A673 (cell line): ENCODE data around the gene NUDT17. TPM values are rescaled to one million over a fixed set of nuclear protein-coding genes. Genes with fewer than 3 reads are reported as not detected.

Source experiments
- BruUV-seq: library from RNA; stranded (reverse); fragments of 400-500 nt; replicated peaks from 2 replicates; lab custom pipeline; 2021; lab: Mats Ljungman, UMichigan
- CTCF ChIA-PET: fragments of 300-600 bp; sonication (Branson Sonifier 250); formaldehyde crosslinking; loops from one replicate; lab custom pipeline; 2022; ENCODE audit warnings: antibody characterized with exemption; lab: Charles Lee
- POLR2A ChIA-PET: fragments of 300-600 bp; sonication (Branson Sonifier 250); formaldehyde crosslinking; loops from one replicate; lab custom pipeline; 2022; ENCODE audit warnings: antibody characterized with exemption; ENCODE audit not compliant: low non-redundant PET; lab: Charles Lee
- DNase-seq: peaks from one replicate; pipeline ENCODE4 v3.0.0-alpha.2; 2015; ENCODE audit warnings: low spot score
- H3K27ac ChIP-seq: fragments of 200-600 bp; sonication (generic); 2 replicates; pipeline ENCODE4 v1.5.1; 2016; ENCODE audit warnings: mixed run types, low read depth, mild to moderate bottlenecking, mixed read lengths, antibody characterized with exemption, low read length; ENCODE audit not compliant: poor library complexity, severe bottlenecking
- H3K27me3 ChIP-seq: fragments of 200-600 bp; sonication (generic); replicated peaks from 2 replicates; pipeline ENCODE4 v1.6.1; 2017; ENCODE audit warnings: mixed run types, low read depth, mild to moderate bottlenecking, mixed read lengths, antibody characterized with exemption, low read length; ENCODE audit not compliant: insufficient read depth, poor library complexity
- H3K36me3 ChIP-seq: fragments of 200-600 bp; sonication (generic); 2 replicates; pipeline ENCODE4 v1.6.1; 2016; ENCODE audit warnings: mixed run types, mild to moderate bottlenecking, mixed read lengths, antibody characterized with exemption, low read length; ENCODE audit not compliant: insufficient read depth, poor library complexity, severe bottlenecking
- H3K4me1 ChIP-seq: fragments of 200-600 bp; sonication (generic); 2 replicates; pipeline ENCODE4 v1.6.1; 2017; ENCODE audit warnings: mixed run types, mild to moderate bottlenecking, mixed read lengths, antibody characterized with exemption, low read length; ENCODE audit not compliant: insufficient read depth, poor library complexity, severe bottlenecking
- H3K4me3 ChIP-seq: fragments of 200-600 bp; sonication (generic); 2 replicates; pipeline ENCODE4 v1.5.1; 2016; ENCODE audit warnings: low read depth, mixed run types, mild to moderate bottlenecking, mixed read lengths, low read length; ENCODE audit not compliant: poor library complexity, severe bottlenecking
- H3K9me3 ChIP-seq: fragments of 200-600 bp; sonication (generic); 2 replicates; pipeline ENCODE4 v1.6.1; 2016; ENCODE audit warnings: mixed run types, low read depth, mild to moderate bottlenecking, mixed read lengths, antibody characterized with exemption, low read length; ENCODE audit not compliant: poor library complexity, severe bottlenecking
- CTCF ChIP-seq: fragments of 300-800, 200-600 bp; sonication (generic); conservative IDR thresholded peaks from 2 replicates; pipeline ENCODE4 v1.5.1; 2017; ENCODE audit warnings: low read depth, mild to moderate bottlenecking, antibody characterized with exemption, low read length, moderate library complexity, mixed read lengths
- EZH2 ChIP-seq: fragments of 200-600 bp; sonication (generic); IDR thresholded peaks from 2 replicates; pipeline ENCODE4 v1.6.1; 2017; ENCODE audit warnings: borderline replicate concordance, low read depth, mild to moderate bottlenecking, mixed read lengths, antibody characterized with exemption, low read length; ENCODE audit not compliant: poor library complexity, severe bottlenecking
- intact Hi-C: fragments of 100-400 bp; cut with micrococcal nuclease; formaldehyde crosslinking; loops from one replicate; pipeline ENCODE4 v1.10.0; 2022; ENCODE audit not compliant: unreplicated experiment
- total RNA-seq: library from RNA; stranded (reverse); gene quantifications from 2 replicates; pipeline ENCODE4 v1.2.3, GENCODE V29; 2021

Gene NUDT17
- total RNA-seq, 1 experiment from 2014 or later, result 3.4 TPM

GRCh38 chr1:145858901-145859490 is 13.6 kb downstream of the NUDT17 start, which contains the start of gene PIAS3:
TSS of gene PIAS3 (minus strand) at chr1:145859081. CDS start at chr1:145858990, 91 bp downstream.
- no peaks in the 10 kb centered on the region for H3K27me3 ChIP-seq
- H3K9me3 ChIP-seq, result no peaks in the 10 kb centered on the region
- peak within 1 kb of the TSS; percentile 91 for H3K4me3 ChIP-seq
- CTCF ChIA-PET, result interaction anchor here (0.9 to 2.7 kb wide), 3 partner anchors 13 to 120 kb away, joined by 3 to 25 read pairs (median 14); partner anchors contain the start of gene NUDT17
- POLR2A ChIA-PET, result interaction anchor here (0.7 kb wide), 1 partner anchor 106 kb away, joined by 3 read pairs; the partner anchor contains the start of gene POLR3GL
- H3K4me1 ChIP-seq, result peaks cover 9% of the 10 kb centered on the region
- TF ChIP-seq EZH2, result no peak
- TF ChIP-seq CTCF, result no peak
- peak within 1 kb of the TSS; percentile 78 for H3K27ac ChIP-seq
- H3K36me3 ChIP-seq, result peaks cover 19% of the 10 kb centered on the region
- intact Hi-C loops, result loop anchor here (2.0 to 10.0 kb wide), 5 partner anchors 54 to 138 kb away; partner anchors contain the start of genes LIX1L, PEX11B, RBM8A and TXNIP
- BruUV-seq, result TSS peak; percentile 63
- peak; percentile 96 for DNase-seq

- TF ChIP-seq EZH2, result no peak
- TF ChIP-seq CTCF, result no peak
- ChIA-PET POLR2A (interaction anchor here (0.6 kb wide), 1 partner anchor 120 kb away, joined by 3 read pairs; no protein-coding TSS in a partner anchor), CTCF (interaction anchor here (1.9 to 2.7 kb wide), 2 partner anchors 14 to 32 kb away, joined by 14 to 25 read pairs; partner anchors contain the start of gene NUDT17)
- H3K4me3 ChIP-seq, result peak overlapping the region; percentile 91
- intact Hi-C loops, result loop anchor here (2.0 to 10.0 kb wide), 5 partner anchors 55 to 138 kb away; partner anchors contain the start of genes LIX1L, PEX11B, RBM8A and TXNIP
- H3K4me1 ChIP-seq, result peaks cover 9% of the 10 kb centered on the region
- H3K9me3 ChIP-seq, result no peaks in the 10 kb centered on the region
- peaks cover 15% of the 10 kb centered on the region for H3K36me3 ChIP-seq
- peak; percentile 92 for DNase-seq
- H3K27me3 ChIP-seq, result no peaks in the 10 kb centered on the region
- no TSS peak for BruUV-seq
- H3K27ac ChIP-seq, result peak overlapping the region; percentile 78
Measured at GRCh38 chr1:145859491-145860023, 14.1 kb downstream of the NUDT17 start.

GRCh38 chr1:145863282-145864018 is 18.0 kb downstream of the NUDT17 start:
- TF ChIP-seq CTCF, result no peak
- no peak for TF ChIP-seq EZH2
- H3K27ac ChIP-seq, result no peak overlapping the region
- ChIA-PET CTCF (no interaction called here), POLR2A (interaction anchor here (0.6 kb wide), 1 partner anchor 67 kb away, joined by 4 read pairs; no protein-coding TSS in a partner anchor)
- intact Hi-C loops, result no loop called here
- no peaks in the 10 kb centered on the region for H3K9me3 ChIP-seq
- peaks cover 4% of the 10 kb centered on the region for H3K4me1 ChIP-seq
- H3K27me3 ChIP-seq, result no peaks in the 10 kb centered on the region
- no peak overlapping the region for H3K4me3 ChIP-seq
- DNase-seq, result no peak
- no TSS peak for BruUV-seq
- no peaks in the 10 kb centered on the region for H3K36me3 ChIP-seq
